WI38 (cell line): Measurements from ENCODE around the gene KCNN3.

Experiments used
- H3K4me3 ChIP-seq: 2 replicates; pipeline ENCODE4 v1.5.1; 2011; ENCODE audit warnings: low read depth, mild to moderate bottlenecking, control low read depth, low read length
- TF ChIP-seq, protein P1 (sequence below): IDR thresholded peaks from 2 replicates; pipeline ENCODE4 v1.5.1; 2012; ENCODE audit warnings: low read depth, mild to moderate bottlenecking, control low read depth, low read length

KCNN3 gene

DNA sequence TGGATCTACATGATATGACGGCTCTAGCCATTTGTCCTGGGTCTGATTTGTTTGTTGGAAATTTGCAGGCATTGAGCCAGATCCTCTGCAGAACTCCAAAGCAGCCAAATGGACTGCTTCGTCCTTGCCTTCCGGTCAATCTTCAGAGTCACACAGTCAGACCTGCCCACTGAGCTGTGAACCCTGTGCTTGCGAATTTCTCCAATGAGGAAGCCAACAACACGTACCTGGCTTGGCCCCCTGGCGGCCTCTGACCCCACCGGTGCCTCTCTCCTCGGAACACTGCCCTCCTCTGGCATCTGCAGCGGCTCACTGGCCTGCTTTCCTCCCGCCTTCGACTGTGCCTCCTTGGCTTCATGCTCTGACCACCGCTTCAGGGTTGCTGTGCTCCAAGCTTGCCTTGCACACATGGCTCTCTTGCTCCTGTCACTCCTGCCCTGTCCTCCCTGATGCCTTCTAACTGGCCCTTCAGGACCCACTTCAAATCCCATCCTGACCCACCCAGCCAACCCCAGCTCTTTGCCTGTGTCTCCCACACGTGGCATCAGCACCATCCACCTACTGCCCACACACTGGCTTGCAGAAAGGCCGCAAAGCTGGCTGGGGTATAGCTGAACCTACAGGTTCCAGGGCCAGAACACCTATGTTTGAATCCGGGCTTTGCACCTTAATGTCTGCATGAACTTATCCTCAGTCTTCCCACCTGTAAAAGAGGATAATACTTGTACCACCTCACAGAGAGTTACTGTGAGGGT, 128.2 kb downstream of the KCNN3 start:
- no peak overlapping the region for H3K4me3 ChIP-seq
- TF ChIP-seq, protein P1, sequence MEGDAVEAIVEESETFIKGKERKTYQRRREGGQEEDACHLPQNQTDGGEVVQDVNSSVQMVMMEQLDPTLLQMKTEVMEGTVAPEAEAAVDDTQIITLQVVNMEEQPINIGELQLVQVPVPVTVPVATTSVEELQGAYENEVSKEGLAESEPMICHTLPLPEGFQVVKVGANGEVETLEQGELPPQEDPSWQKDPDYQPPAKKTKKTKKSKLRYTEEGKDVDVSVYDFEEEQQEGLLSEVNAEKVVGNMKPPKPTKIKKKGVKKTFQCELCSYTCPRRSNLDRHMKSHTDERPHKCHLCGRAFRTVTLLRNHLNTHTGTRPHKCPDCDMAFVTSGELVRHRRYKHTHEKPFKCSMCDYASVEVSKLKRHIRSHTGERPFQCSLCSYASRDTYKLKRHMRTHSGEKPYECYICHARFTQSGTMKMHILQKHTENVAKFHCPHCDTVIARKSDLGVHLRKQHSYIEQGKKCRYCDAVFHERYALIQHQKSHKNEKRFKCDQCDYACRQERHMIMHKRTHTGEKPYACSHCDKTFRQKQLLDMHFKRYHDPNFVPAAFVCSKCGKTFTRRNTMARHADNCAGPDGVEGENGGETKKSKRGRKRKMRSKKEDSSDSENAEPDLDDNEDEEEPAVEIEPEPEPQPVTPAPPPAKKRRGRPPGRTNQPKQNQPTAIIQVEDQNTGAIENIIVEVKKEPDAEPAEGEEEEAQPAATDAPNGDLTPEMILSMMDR: no peak

DNA sequence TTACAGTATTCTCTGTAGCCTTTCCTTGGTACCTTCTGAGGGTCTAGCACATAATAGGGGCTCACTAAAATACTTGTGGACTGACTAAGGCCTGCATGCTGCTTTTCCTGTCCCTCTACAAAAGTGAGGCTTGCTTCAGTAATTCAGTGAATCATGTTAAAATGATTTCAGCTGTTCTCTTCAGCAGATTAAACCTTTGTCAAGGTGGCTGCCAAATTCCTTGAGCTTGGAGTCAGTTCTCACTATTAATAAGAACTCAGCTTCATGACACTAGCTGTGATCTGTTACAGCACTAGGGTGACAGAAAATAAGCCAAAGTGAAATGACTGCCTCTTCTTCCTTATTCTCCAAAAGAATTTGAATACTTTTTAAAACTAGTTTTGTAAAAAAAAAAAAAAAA, 128.8 kb downstream of the KCNN3 start:
- TF ChIP-seq, protein P1: no peak
- no peak overlapping the region for H3K4me3 ChIP-seq

DNA sequence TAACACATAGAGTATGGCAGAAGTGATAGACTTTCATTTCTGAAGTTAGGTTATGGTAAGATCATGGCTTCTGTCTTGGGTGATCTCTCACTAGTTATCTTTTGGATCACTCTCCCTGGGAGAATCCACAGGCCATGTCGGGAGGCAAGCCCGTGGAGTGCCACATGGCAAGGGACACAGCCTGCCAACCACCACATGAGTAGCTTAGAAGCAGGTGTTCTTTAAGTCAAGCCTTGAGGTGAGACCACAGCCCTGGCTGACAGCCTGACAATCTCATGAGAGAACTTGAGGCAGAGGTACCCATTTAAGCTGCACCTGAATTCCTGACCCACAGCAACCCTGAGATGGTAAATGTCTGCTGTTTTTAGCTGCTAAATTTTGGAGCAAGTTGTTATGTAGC, 130.4 kb downstream of the KCNN3 start:
- no peak overlapping the region for H3K4me3 ChIP-seq
- TF ChIP-seq, protein P1: no peak

DNA sequence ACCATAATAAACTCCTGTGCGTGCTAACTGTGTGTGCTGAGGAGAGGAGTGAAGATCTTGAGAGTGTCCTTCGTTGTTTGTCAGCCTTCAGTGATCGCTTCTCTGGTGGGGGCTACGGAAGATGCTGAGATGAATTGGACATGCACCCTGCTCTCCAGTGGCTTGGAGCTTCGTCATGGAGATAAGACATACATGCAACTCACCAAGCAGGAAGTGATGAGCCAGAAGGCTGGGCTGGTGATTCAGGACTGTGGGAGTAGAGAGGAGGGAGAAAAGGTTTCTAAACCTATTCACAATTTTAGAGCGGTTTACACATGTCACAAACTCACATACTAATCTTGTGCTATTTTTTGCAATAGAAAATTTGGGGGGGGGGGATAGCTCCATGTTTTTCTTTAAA, 133.2 kb downstream of the KCNN3 start:
- TF ChIP-seq, protein P1: no peak

DNA sequence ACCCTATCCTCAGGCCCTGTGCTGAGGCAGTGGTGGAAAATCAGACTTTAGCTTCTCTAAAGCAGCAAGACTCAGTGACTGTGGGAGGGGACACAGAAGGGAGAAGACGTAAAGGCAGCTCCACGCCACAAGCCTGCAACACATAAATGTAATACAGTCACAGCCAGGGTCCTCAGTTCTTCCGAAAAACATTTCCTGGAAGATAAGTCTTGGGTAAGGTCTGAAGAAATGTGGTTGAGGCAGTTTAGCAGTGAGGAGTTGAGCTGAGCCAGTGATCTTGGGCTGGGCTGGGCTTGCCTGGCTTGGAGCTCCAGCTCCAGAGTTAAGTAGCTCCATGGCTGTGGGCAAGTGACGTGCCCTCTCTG, 134.3 kb downstream of the KCNN3 start:
- TF ChIP-seq, protein P1: no peak

More for the DNA sequence above, 133.2 kb downstream of the KCNN3 start:
- no peak overlapping the region for H3K4me3 ChIP-seq

DNA sequence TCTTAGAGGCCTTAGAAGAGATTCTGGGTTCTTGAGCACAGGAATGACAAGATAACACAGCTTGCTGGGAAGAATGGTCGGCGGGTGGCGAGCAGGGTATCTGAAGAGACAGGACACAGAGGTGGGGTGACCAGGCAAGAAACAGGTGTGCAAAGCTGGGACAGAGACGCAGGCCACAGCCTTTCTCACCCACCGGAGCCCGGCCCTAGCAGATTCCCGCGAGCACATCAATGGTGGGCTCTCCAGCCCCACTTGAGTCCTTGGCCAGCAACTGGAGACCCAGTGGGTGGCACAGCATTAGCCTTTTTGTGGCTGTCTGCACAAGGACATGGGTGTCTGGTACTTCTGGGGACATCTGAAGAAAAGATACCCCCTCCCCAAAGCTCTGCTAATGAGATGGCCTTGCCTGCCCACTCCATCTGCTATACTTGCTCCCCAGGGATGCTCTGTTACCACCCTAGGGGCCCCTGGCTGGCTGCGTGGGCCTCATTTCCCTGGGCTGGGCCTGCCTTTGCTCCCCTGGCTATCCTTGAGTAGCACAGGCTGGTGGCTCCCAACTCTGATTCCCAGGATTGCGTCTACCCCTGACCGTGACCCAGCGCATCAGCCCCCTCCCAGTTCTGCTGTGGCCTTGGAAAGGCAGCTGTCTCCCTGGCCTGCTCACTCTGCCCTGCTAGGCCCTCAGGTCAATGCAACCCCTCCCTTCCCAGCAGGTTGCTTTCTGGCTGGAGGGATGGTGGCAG, 134.8 kb downstream of the KCNN3 start:
- TF ChIP-seq, protein P1: no peak
- H3K4me3 ChIP-seq: no peak overlapping the region

More for the DNA sequence above, 134.3 kb downstream of the KCNN3 start:
- no peak overlapping the region for H3K4me3 ChIP-seq

DNA sequence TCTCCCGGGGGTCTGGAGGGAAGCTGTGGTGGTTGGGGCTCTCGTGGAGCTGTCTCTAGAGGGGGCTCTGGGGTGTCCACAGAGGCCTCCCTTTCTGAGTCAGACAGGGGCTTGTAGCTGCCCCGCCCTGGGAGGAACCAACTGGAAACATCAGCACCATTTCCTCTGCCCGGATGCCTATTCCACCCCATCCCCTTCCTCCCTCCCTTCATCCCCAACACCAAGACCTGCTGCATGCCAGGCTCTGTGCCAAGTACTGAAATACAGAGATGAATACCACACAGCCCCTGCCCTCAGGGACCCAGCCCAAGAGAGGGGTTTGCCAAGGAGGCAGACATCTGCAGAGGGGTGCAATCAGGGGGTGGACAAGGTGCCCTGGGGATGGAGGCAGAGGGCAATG, 136.5 kb downstream of the KCNN3 start:
- H3K4me3 ChIP-seq: no peak overlapping the region
- TF ChIP-seq, protein P1: no peak
